GM18502 (cell line): ENCODE results near the gene PARD6B.
"Not testable (repeated sequence)": the region's sequence is repeated elsewhere in the genome, so short reads cannot be mapped to it uniquely, and the experiment has no call there.

Experiments used
- ATAC-seq: cut with Tn5 transposase; IDR thresholded peaks from one replicate; pipeline ENCODE4 v1.9.1; 2021; ENCODE audit warnings: mild to moderate bottlenecking; ENCODE audit not compliant: unreplicated experiment, poor library complexity

PARD6B gene

GRCh38 chr20:50737352-50737751, 6.0 kb downstream of the PARD6B start:
- ATAC-seq, result no peak

- ATAC-seq, result no peak
These were observed 11.7 kb downstream of the PARD6B start for GRCh38 chr20:50743087-50743486.

DNA sequence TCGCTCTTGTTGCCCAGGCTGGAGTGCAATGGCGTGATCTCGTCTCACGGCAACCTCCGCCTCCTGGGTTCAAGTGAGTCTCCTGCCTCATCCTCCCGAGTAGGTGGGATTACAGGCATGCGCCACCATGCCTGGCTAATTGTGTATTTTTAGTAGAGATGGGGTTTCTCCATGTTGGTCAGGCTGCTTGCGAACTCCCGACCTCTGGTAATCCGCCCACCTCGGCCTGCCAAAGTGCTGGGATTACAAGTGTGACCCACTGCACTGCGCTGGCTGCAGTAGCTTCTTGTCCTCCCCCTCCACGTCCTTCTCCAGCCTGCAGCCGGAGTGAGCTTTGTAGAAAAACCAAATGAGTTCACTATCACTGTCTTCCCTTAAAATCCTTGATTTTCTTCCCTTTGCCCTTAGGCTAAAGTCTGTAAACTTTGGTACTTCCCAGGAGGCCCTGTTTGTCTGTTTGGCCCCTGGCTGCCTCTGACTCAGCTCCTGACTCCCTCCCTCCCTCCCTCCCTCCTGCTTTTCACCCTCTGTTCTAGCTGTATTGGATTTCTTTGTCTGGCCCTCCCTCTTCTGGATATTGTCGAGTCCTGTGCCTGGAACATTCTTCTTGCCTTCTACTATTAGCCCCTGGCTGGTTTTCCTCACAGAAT, 12.9 kb downstream of the PARD6B start:
- ATAC-seq, result no peak

GRCh38 chr20:50745634-50746137, 14.3 kb downstream of the PARD6B start:
- ATAC-seq, result no peak

GRCh38 chr20:50746138-50746940, 15.0 kb downstream of the PARD6B start:
- ATAC-seq, result no peak

DNA sequence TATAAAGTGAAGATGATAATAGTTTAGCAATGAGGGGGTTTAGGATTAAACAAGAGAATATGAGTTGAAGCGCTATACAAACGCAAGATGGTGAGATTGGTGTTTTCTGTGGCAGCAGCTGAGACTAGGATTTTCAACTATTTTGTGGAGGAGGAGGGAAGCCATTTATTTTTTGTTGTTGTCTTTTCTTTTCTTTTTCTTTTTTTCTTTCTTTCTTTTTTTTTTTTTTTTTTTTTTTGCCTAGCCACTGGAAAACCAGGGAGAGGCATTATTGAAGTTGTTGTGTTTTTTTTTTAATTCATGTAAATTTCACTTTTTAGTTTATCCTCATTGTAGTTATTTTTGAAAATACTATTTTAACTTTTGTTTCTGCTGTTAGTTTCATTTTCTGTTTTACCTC, 15.9 kb downstream of the PARD6B start:
- ATAC-seq, result no peak

DNA sequence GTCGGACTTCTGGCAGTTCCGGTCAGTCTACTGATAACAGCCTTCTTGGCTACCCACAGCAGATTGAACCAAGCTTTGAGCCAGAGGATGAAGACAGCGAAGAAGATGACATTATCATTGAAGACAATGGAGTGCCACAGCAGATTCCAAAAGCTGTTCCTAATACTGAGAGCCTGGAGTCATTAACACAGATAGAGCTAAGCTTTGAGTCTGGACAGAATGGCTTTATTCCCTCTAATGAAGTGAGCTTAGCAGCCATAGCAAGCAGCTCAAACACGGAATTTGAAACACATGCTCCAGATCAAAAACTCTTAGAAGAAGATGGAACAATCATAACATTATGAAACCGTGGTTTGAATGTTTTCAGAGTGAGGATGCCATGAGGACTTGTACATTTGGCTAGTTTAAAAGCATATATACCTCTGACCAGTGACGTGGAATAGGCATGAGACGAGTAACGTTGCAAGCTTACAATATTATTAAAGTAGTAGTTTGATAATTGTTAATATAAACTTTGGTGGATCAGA, 18.8 kb downstream of the PARD6B start:
- ATAC-seq, result no peak

DNA sequence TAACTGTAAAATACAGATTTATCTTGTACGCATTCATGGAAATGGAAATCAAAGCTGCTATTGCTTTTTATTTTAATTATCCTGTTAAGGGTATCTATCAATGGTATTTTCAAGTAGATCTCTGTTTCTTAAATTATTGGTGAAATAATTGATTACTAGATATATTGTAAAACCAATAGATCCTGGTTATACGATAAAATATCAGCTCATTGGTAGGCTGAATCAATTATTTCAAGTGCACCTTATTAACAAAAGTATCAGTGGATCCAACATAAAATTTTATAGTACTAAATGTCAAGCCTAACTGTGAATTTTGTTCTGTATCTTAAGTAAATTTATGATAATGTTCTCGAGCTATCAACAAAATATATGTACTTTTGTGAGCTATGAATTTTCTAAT, 21.8 kb downstream of the PARD6B start:
- ATAC-seq, result no peak

- no peak for ATAC-seq
These were observed 23.0 kb downstream of the PARD6B start for GRCh38 chr20:50754420-50754819.

DNA sequence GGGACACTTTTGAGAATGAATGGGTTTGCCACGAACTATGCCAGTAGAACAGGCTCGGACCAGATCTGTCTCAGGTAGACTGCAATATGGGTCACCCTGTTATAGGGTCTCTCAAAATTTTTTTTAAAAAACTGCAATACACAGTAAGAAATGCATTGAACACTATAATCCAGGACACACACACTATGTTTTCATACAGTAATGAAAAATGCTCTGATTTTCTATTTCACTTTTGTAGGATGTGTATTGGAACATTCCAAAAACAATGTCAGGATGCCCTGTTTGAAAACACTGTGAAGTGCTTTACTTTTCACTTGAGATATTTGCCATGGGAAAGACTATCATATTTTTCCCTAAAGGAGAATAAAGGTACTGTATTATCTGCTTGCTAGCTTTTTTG, 25.1 kb downstream of the PARD6B start:
- ATAC-seq, result no peak

- no peak for ATAC-seq
These were observed 27.1 kb downstream of the PARD6B start for GRCh38 chr20:50758469-50758868.

DNA sequence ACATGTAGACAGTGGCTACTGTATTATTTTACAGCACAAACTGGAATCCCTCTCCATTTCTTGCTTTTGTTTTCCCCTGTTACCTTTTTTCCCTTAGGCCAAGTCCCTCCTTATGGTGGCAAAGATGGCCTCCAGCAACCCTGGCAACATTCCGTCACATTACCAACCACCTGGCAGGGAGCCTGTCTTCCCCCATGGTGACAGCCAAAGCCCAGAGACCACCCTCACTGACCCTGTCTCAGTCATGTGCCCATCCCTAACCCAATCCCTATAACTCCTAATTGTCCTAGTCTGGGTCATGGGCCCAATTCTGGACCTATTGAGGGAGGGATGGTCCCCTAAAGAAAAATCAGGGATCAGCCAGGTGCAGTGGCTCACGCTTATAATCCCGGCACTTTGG, 27.6 kb downstream of the PARD6B start:
- no peak for ATAC-seq

DNA sequence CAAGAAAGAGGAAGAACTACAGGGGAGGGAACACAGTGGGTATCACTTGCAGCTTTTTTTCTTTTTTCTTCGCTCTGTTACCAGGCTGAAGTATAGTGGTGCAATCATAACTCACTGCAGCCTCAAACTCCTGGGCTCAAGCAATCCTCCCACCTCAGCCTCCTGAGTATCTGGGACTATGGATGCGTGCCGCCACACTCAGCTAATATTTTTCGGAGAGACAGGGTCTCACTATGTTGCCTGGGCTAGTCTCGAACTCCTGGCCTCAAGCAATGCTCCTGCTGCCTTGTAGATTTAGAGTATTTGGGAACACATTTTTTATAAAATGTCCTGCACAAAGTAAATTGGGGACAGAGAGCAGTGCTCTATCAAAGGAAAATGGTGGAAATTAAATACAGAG, 28.3 kb downstream of the PARD6B start:
- no peak for ATAC-seq

DNA sequence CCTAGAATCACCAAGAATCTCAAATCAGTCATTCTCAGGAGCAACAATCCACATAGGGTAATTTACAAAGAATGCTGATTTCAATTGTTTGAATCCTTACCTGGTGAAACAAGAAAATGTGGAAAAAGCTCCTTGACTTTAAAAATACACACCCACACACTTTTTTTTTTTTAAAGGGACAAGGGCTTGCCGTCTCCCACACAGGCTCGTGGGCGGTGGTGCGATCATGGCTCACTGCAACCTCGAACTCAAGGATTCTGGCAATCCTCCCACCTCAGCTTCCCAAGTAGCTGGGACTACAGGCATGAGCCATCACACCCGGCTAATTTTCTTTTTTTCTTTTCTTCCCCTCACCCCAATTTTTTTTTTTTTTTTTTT, 30.7 kb downstream of the PARD6B start:
- no peak for ATAC-seq

- no peak for ATAC-seq
These were observed 31.2 kb downstream of the PARD6B start for GRCh38 chr20:50762435-50763220.

GRCh38 chr20:50763550-50764458, 32.4 kb downstream of the PARD6B start:
- ATAC-seq, result not testable (repeated sequence)

DNA sequence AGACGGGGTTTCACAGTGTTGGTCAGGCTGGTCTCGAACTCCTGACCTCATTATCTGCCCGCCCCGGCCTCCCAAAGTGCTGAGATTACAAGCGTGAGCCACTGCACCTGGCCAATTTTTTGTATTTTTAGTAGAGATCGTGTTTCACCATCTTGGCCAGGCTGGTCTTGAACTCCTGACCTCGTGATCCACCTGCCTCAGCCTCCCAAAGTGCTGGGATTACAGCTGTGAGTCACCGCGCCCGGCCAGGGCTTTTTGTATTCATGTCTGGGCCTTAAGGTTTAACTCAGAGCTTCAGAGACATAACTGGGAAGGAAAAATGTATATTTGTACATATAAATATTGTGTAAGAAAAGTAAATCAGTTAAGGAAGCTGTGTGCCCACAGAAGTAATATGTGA, 33.9 kb downstream of the PARD6B start:
- ATAC-seq, result not testable (repeated sequence)

- ATAC-seq, result no peak
These were observed 34.3 kb downstream of the PARD6B start for GRCh38 chr20:50765674-50766073.

DNA sequence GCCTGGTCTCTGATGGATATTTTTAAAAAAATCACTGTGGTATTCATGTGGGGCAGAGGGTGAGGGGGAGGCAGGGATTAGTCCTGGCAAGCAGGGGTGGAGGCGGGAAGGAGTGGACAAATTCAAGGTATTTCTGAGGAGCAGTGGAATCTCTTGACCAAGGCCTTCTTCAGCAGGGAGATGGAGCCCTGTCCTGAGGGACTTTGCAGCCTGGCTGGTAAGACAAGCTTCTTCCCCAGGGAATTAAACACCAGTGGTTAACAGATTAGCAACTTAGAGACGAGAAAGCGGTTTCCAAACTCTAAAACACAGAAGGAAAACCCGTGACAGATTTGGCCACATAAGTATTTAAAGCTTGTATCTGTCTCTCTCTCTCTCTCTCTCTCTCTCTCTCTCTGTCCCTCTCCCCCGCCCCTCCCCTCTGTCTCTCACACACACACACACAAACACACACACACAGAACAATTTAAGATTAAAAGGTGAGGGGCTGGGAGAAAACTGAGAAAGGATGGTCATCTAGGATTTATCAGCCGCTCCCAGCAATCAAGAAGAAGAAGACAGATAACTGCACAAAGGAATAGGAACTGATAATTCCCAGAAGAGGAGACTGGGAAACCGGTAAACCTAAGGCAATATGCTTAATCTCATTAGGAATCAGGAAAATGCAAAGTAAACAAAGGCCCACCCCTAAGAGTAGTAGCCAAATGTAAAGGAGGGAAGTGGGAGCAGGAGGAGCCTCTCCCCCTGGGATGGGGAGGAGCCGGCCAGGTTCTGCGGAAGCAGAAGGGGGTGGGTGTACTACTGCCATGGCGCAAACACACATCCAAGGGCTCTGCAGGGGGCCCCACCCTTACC, 35.8 kb downstream of the PARD6B start:
- ATAC-seq, result not testable (repeated sequence)
